ENCODE measurements around the gene PDZD4.

Gene PDZD4, protein sequence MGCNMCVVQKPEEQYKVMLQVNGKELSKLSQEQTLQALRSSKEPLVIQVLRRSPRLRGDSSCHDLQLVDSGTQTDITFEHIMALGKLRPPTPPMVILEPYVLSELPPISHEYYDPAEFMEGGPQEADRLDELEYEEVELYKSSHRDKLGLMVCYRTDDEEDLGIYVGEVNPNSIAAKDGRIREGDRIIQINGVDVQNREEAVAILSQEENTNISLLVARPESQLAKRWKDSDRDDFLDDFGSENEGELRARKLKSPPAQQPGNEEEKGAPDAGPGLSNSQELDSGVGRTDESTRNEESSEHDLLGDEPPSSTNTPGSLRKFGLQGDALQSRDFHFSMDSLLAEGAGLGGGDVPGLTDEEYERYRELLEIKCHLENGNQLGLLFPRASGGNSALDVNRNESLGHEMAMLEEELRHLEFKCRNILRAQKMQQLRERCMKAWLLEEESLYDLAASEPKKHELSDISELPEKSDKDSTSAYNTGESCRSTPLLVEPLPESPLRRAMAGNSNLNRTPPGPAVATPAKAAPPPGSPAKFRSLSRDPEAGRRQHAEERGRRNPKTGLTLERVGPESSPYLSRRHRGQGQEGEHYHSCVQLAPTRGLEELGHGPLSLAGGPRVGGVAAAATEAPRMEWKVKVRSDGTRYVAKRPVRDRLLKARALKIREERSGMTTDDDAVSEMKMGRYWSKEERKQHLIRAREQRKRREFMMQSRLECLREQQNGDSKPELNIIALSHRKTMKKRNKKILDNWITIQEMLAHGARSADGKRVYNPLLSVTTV

GRCh38 chrX:153829799-153830639, at the start of gene PDZD4:
Gene PDZD4, minus strand, starts transcription at chrX:153830544. Its CDS starts 246 bp downstream, at chrX:153830298.
- no peak for DNase-seq

- DNase-seq: no peak
Measured at GRCh38 chrX:153879741-153880439, 49.5 kb upstream of the PDZD4 start.

- DNase-seq: no peak
Measured at GRCh38 chrX:153878969-153879653, 48.8 kb upstream of the PDZD4 start.

DNA sequence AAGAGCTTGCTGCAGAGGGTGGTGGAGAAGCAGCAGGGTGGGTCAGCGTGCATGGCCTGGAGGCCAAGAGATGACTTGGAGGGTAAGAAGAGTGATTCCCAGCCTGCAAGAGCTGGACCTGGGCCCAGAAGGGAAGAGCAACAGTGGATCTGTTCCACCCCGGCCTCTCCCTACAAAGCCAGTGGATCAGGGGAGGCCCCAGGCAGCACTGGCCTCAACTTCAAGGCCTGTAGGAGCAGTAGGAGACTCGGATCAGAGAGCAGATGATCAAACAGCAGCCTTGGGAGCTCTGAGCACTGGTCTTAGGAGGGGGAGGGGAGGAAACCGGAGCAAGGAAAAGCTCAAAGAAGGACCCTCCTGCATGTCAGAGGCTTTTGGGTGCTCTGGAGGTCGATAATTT, 48.0 kb upstream of the PDZD4 start:
- DNase-seq: no peak

GRCh38 chrX:153877571-153878261, 47.4 kb upstream of the PDZD4 start:
- no peak for DNase-seq

DNA sequence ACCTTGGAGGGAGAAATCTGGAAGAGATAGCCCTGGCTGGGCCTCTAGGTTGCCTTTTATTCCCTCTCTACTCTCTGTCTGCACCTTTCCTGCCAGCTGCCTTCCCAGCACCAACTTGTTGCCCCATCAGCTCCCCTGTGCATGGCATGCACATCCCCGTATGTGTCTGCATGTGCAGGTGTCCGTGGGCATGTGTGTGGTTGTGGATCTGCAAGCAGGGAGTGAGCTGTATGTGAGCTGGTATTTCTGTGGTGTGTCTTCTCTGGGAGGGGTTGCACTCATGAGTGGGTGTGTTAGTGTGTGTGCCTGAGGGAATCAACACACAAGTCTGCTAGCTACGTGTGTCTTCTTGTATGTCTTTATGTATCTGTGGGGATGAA, 45.8 kb upstream of the PDZD4 start:
- no peak for DNase-seq

DNA sequence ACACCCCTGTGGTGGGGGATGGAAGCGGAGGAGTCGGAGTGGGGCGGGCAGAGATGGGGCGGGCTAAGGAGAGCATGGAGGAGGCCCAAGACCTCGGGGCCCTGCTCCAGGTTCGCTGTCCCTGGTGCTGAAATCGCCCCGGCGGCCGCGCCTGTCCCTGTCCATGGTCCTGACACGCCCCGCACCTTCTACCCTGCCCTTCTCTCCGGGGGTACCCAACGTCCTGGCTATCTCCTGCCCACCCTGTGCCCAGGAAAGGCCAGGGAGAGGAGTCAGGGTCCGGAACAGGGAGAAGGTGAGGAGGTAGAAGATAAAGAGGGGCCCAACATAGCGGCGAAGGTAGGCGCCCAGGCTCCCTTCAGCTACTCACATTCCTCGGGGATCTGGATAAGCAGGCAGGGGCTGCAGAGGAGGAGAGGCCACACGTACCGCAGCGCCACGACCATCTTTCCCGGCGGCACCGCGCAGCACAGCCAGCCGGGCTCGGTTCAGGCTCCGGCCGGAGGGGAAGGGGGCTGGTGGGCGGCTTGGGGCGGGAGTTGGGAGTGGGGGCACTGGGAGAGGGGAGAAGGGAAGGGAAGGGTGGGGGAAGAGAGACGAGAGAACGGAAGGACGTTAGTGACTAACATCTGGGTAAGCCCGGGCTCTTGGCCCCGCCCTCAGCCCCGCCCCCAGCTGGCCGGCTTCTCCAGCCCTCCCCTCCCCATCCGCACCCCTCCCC, 45.2 kb upstream of the PDZD4 start:
- DNase-seq: peak; percentile 66

DNA sequence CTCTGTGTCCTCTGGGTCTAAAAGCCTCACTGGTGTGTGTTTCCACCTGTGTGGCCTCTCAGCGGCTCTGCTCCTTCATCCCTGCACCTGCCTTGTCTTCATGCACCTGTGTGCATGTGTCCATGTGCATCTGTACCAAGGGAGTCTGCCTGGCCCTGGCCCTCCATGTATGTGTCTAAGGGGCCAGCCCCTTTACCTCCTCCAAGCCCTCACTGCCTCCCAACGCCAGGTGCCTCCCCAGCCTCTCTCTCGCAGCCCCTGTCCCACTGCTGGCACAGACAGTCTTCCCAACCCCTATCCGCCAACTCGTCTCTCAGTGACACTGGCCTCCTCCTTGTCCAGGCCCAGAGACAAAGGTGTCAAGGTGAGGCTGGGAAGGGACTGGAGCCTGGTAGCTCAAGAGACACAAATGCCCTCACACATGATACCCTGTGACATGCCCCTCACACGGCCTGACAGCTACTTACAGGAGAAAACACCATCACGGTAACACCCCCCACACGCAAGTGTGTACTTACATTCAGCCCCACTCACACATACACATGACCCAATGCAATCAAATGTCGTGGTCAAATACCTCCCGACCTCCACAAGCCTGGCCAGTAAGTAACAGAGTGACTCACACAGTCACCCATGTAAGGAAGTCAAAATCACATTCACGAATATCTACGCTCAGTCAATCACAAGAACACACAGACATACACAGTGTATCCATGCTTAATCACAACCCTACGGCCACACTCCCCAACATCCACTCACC, 44.2 kb upstream of the PDZD4 start:
- DNase-seq: no peak

GRCh38 chrX:153874085-153874365, 43.7 kb upstream of the PDZD4 start:
- DNase-seq: no peak

- no peak for DNase-seq
Measured at GRCh38 chrX:153873282-153874084, 43.1 kb upstream of the PDZD4 start.

GRCh38 chrX:153871946-153872878, 41.9 kb upstream of the PDZD4 start:
- DNase-seq: no peak

DNA sequence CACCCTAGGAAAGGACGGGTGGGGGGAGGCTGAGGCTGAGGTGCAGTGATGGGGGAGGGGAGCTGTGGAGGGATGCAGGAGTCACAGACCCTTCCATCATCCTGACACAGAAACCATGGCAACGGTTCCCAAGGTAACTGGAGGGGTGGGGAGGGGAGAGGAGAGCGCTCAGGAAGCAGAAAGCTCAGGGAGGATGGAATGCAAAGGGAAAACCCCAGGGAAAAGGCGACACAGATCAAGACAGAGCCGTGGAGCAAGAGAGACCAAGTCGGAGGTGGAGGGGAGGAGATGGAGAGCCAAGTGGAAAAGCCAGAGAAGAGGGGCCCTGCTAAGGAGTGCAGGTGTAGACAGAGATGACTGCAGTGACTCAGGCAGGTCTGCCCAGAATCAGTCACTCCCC, 41.1 kb upstream of the PDZD4 start:
- no peak for DNase-seq

DNA sequence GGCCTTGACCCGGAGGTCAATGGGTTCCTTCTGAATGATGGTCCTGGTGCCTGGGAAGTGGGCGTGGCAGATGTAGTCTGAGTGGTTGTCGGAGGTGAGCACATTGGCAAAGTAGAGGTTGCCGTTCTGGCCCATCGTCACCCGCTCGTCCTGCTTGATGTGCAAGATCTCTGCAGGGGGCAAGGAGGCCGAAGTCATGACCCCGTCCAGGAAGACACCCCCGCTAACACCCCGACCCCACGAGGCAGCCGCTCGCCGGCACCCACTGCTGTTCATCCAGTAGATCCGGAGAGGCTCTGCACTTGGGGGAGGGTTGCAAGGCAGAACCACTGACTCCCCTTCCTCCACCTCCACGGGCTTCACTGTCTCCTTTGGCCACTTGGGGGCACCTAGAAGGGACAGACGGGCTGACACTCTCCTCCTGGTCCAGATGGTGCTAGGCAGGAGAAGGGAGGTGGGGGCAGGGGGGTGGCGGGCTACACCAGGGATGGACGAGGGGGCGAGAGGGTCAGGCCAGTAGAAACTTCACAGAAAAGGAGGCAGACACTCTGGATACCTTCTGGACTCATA, 40.5 kb upstream of the PDZD4 start:
- DNase-seq: no peak

DNA sequence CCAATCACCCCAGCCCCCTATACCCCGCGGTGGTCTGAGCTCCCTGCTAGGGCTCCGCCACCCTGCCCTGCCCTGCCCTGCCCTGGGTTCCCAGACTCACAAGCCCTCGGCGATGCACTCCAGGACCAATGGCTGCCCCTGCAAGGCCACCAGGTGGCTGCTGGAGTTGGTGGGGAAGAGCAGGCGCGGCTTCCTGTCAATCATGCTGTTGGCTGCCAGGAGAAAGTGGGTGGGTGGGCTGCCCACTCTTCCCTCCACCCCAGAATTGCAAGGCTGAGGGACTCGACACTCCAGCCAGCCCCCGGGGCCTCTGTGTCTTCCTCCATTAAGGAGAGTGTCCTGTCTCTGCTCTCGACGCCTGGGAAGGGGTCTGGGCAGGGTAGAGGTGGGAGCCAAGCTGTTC, 39.9 kb upstream of the PDZD4 start:
- no peak for DNase-seq

DNA sequence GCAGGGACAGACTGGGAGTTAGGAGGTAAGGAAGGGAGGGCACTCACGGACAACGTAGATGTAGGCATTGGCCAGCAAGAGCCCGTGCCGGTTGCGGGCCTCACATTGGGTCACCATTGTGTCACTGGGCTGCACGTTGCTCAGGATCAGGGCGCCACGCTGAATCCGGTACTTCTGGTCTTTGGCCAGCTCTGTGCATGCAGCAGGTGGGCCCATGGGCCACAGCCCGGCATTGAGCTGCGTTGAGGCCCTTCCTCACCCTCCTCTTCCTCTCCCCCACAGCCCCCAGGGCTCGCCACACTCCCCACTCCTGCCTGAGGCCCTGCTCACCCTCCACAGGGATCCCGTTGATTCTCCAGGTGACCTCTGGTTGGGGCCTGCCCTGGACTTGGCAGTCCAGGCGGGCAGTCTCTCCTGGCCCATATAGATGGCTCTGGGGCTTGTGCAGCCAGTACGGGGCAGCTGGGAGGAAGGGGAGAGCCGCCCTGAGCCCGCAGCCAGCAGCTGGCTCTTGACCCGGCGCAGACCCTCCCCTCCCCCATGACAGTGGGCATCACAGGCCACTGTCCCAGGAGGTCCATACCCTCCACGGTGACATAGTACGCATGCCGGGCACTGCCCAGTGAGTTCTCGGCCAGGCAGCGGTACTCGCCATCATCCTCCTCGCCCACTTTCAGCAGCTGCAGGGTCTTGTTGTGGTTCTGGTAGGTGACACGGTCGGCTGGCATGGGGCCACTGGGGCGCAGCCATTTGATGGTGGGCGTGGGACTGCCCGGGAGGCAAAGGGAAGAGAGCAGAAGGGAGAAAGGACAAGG, 39.3 kb upstream of the PDZD4 start:
- no peak for DNase-seq

DNA sequence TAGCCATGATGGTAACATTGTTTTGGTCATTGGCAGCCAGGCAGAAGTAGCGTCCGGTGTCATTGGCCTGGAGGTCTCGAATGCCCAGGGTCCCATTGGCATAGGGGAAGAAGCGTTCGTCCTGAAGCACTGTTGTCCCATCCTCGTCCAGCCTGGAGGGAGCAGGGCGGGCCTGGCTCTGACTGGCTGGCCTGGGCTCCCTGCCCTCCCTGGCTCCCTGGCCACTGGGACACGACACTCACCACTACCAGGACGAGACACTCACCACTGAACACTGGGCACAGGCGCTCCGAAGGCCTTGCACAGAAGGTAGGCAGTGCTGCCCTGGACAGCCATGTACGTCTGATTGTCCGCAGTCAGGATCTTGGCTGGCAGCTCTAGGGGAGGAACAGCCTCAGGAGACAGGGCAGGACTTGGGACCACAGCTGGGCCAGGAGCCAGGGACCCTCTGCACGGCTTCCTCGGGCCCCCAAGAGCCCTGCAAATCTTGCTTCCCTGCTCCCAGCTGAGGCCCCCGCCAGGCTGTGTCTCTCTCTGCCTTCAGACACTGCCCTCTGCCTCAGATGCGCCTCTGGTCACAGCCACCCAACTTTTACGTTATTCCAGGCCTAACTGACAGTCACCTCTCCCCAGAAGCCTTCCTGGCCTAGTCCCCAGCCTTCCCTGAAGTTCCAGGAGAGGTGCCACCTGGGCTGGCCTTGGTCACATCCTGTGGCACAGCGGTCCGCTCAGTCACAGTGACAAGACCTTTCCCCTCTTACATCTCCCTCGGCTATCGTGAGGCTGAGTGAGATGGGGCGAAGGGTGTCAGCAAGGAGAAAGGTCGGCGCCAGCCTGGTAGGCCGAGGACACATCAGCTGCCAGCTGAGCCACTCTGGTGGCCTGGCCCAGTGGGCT, 38.5 kb upstream of the PDZD4 start:
- no peak for DNase-seq
